Fibroblast of peridontal ligament (primary cell): ENCODE results near the gene ATP7B.

Source experiments
- DNase-seq: peaks from one replicate; pipeline ENCODE4 v3.0.0-alpha.2; 2010; ENCODE audit errors: extremely low read depth

ATP7B gene

GRCh38 chr13:51978796-51979556 is 32.3 kb downstream of the ATP7B start:
- DNase-seq: no peak

GRCh38 chr13:51977625-51978024 is 33.6 kb downstream of the ATP7B start:
- no peak for DNase-seq

- DNase-seq: no peak
Observed at GRCh38 chr13:51976890-51977289, 34.4 kb downstream of the ATP7B start.

- no peak for DNase-seq
Observed at GRCh38 chr13:51976423-51976822, 34.8 kb downstream of the ATP7B start.

- no peak for DNase-seq
Observed at GRCh38 chr13:51974482-51974881, 36.8 kb downstream of the ATP7B start.

DNA sequence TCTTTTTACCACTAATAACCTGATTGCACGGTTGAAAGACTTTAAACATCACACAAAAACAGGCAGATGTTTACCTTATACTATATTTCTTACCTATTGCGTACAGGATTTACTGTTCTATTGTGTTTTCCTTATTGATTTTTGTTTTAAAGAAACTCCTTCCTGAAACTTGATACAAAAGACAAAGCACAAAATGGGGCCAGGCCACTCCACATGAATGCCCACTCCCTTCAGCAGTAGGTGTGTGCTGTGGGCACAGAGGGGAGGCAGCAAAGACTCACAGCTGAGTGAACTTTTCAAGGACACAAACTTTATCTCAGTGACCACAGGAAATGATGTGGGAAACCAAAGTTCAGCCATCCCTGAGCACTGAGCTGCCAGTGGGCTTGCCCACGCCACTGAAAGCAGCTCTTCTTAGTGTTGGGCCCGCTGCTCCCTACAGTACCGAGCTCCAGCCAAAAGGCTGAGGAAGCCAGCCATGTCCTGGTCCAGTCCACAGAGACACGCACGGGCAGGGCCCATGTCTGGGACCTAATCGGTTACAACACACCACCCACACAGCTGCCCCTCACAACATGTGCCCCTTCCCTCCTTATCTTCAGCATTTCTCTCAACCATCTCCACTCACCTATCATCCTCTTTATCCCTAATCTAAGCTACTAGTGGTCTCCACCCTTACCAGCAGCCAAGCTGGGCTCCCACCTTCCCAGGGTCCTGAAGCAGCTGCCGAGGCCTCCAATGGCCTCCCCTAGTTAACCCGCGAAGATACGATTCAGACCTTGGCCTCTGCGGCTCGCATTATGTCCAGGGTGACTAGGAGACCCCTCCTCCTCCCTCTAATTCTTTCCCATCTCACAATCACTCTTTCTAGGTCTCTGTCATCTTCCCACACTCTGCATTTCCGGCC is 39.5 kb downstream of the ATP7B start:
- no peak for DNase-seq

GRCh38 chr13:51970349-51970748 is 40.9 kb downstream of the ATP7B start:
- DNase-seq: no peak

DNA sequence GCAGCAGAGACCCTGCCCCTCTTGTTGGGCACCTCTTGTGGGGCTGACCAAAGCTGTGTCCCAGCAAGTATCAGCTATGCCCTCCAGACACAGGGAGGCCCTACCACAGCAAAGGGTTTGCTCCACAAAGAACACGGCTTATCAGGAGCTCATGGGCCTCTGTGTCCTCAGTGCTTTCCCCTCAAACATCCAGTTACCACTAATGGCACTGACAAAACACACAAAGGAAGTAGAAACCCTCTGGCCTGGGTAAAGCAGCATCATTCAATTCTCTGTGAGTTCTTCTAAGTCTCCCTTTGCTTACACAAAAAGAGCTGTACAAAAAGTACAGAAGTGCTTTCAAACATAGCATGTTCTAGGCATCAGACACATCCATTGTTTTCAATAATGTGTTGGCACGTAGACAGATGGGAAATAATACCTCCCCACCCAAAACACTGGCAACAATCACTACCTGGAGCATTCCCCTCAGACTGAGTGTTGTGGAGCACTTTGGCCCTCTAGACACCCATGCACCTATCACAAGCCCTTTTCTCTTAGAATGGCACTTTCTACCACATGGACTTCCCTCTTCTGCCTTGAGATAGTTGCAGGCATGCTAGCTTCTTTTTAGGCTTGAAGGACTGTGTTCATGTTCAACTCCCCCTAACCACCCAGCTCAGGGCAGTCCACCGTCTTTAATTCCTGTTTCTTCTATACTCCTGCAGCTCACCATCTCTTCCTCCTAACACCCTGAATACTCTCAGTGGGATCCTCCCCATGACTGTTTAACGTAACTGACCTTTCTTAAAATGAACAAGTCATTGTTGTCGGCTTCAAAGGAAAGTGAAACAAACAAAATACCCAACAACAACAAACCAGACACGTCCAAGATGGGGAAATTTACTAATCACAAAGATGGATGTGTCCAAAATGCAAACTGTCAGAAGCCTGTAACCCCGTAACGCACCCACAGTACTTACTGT is 43.5 kb downstream of the ATP7B start:
- DNase-seq: no peak

DNA sequence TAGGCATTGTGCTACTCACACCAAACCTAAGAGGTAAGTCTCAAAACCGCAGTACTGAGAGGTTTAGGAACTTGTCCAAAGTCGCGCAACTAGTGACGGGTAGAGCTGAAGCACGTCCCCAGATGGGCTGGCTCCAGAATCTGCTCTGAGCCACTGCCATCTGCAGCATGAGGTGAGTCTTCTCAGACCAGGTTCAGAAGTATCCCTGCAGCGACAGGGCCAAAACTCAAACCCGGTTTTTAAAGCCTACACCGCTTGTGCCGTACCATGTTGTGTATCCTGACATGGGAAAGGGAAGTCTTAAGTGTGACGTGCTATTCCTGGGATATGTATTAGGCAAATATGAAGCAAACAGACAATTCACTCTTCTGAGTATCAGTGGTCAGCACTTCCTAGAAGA is 45.1 kb downstream of the ATP7B start:
- no peak for DNase-seq

GRCh38 chr13:51961493-51962403 is 49.5 kb downstream of the ATP7B start:
- DNase-seq: no peak

- DNase-seq: no peak
Observed at GRCh38 chr13:51960766-51961165, 50.5 kb downstream of the ATP7B start.

DNA sequence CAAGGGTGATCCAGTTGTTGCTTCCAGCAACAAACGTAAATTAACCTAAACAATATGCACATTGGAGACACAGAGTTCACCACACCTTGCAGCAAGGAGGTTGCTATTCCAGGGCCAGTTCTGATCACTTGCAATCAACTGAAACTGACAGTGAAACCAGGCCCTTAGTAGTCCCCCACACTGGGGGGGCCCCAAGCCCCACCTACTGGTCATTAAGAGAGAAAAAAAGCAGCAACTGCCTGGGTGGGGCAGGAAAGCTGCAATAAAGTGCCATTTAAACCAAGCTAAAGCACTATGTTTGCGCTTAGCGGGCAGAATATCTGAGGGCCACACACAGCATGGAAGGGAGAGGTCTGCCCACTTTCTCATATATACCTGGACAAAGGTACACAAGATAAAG is 51.5 kb downstream of the ATP7B start:
- no peak for DNase-seq

DNA sequence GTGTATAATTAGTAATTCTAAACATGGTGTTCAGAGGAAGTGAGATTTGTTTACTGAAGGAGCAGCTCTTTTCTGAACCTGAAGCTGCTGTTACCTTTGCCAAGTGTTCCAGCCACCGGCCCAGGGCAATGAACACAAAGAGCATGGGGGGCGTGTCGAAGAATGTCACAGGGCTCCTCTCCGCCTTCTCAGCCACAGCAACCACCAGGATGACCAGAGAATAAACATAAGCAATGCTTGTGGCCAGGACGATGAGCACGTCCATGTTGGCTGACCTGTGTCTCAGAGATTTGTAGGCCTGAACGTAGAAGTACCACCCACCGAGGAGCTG is 53.1 kb downstream of the ATP7B start:
- no peak for DNase-seq

DNA sequence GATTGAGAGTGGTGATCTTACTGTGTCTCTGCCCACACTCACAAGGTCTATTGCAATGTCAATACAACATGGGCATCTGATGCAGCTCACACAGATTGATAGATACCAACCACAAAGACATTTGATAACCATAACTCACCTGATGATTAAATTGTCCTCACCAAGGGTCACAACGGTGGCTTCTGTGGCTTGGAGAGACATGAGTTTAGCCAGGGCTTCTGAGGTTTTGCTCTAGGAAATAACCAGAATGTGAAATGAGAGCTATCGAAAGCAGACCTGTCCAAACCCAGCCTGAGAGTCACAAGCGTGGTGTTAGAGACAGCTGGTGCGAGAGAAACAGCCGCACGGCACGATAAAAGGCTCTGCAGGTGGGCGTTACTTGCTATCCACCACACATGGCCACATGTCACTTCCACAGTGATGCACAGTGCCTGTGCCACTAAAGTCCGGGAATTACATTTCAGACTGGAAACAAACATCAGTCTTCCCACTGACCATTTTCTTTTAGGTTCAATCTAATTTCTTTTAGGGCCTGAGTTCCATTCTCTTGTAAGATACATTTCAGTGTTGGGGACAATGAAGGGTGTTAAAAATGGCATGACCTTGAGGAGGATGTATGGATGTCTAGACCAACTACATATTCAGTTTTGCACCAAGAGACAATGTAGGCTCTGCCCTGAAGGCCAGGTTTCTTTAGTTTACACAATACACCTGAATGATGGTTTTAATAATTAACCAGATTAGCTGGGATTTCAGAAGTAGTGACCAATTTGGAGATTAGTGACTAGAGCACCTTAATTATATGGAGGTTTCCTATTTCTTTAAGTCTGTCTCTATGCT is 53.7 kb downstream of the ATP7B start:
- no peak for DNase-seq

DNA sequence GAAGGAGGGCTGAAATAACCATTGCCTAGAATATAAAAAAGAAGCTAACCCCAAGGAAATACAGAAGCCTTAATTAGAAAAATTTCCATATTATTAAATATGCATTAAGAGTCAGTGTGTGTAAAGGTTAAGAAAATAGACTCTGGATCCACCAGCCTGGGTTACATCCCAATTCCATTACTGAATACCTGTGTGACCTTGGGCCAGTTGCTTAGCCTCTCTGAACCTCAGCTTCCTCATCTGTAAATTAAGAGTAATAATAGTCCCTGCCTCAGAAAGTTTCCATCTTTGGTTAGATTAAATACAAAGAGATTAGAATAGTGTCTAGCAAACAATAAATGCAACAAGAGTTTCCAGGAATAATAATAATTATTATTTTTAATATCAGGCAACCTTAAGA is 54.5 kb downstream of the ATP7B start:
- no peak for DNase-seq

DNA sequence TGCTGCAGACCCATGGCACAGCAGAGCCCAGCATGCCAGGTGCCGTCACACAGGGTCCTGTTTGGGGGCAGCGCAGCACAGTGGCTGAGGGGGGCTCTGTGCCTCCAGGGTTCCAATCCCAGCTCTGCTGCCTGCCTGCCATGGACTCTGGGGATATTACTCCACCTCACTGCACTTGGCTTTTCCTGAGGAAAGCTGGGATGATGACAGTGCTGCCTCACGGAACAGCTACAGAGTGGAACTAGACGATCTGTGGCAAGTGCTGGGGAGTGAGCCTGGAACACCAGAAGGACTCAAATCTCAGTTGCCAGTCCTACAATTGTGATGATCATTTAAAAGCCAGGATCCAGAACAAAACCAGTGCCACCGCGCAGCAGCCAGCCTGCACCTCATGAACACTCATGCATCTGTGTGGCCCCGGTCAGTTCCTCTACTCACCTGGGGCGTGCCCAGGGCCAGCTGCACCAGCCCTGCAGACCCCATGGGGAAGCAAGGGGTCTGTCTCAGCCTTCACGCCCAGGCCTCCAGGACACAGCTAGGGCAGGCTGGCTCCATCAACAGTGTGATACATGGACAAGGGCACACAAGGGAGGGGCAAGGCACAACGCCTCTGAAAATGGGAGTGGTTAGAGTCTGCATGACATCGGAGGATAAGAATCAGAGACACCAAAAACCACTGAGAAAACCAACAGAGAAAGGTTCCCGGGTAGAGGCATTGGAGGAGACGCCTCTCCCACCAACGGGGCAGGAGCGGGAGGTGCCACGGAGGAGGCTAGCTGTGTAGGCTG is 55.2 kb downstream of the ATP7B start:
- DNase-seq: no peak

GRCh38 chr13:51955281-51955771 is 55.9 kb downstream of the ATP7B start:
- DNase-seq: no peak

GRCh38 chr13:51953347-51954195 is 57.7 kb downstream of the ATP7B start:
- DNase-seq: no peak
